Renal cortical epithelial cell (primary cell): Measurements from ENCODE around the gene NECTIN1. TPM values are rescaled to one million over a fixed set of nuclear protein-coding genes. Genes with fewer than 3 reads are reported as not detected.

ENCODE experiments used
- DNase-seq: peaks from one replicate; pipeline ENCODE4 v3.0.0-alpha.2; 2011; ENCODE audit warnings: low read depth
- total RNA-seq: library from RNA; depleted of rRNA; stranded (reverse); fragments of >200 nt; gene quantifications from 2 replicates; pipeline ENCODE4 v1.2.3, GENCODE V29; 2014

The NECTIN1 gene
- total RNA-seq, 1 donor from 2014 or later, result 4.7 TPM

DNA sequence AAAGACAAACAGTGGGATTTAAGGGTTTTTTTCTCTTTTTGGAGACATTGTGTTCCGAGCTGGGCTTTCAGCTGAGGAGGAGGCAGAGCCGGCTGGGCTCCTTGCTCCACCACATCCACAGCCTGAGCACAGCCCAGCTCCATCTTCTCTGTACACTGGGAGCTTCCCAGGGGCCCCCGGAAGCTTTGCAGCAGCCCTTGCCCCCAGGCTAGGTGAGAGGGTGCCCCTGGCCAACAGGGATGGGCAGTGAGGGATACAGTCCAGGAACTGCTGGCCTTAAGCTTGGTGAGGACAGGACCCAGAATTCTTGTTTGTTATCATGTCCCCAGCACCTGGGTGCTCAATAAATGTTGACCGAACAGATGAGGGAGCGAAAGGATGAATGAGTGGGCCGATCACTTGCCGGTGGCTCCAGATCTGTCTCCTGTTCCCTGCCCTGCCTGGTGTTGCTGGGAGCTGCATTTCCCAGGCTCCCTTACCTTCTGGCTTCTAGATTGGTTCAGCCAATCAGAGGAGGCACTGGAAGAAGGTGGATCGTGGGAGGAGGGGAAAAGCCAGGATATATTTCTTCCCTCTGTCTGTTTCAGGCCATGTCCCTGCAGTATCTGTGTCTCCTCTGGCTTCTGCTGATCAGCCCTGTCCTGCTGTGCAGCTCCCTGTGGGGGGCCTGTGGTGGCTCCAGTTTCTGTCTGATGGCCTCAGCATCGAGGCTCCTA, 26.5 kb upstream of the NECTIN1 start:
- no peak for DNase-seq

DNA sequence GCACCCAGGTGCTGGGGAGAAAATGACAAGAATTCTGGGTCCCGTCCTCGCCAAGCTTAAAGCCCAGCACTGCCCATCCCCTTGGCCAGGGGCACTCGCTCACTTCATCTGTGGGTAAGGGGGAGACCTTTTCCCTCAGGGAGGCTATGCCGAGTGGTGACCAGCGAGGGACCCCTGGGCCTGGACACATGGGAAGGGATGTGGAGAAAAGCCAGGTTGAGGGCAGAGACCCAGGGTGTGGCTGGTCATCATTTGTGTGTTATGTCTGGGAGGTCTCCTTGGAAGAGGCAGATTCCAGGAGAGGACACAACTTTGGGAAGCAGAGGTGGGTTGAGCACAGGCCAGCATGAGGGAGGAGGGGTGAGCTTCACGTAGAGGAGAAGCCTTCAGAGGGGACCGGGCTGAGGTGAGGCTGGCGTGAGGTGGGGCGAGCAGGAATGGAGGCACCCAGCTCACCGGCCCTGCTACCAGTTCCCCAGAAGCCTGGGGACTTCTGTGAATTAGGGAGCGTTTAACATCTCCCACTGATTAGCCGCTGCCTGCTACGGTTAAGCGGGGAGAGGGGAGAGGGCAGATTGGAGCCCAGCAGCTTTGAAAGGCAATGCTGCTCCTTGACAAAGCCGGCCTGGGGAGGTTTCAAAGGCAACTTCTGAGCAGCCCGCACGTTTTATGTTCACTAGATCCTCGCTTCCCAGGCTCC, 25.8 kb upstream of the NECTIN1 start:
- DNase-seq, result no peak

DNA sequence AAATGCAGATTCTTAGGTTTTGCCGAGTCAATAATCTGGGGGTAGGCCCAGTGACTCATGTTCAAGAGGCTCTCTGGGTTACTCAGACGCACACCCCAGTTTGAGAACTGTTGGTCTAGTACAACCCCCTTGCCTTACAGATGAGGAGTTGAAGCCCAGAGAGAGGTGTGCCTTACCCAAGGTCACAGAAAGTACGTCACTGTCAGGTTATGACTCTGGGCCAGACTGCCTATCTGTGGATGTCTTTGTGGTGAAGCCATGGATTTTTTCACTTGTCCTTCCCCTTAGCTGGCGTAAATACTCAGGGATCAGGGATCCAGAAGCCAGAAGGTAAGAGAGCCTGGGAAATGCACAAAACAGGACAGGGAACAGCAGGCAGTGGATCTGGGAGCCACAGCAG, 25.2 kb upstream of the NECTIN1 start:
- no peak for DNase-seq

DNA sequence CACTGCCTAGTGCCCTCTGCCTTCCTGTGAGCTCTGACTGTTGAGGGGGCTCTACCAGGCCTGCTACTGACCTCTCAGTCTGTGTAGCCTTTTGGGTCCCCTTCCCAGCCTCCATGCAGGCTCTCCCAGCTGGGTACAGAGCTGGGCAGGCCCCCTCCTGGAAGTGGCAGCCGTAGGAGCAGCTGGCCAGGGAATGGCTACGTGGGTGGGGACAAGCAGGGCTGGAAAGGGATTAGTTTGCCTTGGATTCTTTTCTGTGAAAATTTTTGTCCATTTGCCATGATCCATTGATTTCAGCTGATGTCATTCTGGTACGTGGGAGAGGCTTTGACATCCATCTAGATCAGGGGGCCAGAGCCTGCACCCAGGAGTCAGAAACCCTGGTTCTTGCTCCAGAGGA, 23.9 kb upstream of the NECTIN1 start:
- no peak for DNase-seq

DNA sequence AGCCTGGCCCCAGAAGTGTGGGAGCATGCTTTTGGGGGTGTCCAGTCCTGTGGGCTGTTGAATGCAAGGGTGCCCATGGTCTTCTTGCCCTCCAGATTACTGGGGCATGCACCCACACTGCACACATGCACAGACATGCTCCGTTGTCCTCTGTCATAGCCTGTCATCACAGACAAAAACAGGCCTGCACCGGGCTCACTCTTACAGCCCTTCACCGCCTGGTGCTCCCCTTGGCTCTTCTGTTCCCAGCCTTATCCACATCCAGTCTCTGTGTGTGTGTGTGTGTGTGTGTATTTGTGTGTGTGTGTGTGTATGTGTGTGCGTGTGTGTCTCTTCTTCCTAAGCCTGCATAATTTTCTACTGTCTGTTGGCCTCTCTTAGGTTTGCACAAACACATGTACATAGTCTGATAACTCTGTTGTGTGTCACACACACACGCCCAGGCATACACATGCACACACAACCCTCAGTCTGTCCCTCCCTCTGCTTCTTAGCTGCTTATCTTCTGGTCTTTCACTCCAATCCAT, 23.4 kb upstream of the NECTIN1 start:
- no peak for DNase-seq

DNA sequence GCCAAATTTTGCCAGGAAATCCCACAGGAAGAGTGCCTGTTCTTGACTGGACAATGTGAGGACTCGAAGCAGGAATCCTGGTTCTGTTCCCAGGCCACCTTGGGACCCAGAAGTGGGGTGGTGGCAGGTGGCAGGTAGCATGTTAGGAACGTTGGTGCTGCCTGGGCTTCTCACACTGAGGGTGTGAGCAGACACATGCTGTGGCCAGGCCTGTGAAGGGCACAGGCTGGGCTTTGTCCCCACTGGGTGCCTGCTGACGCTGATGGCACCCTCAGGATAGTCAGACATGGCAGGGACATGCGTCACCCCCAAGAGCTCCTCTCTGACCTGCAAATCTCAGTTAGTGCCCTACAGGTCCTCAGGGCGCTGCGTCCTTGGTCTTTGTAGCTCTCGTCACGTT, 21.1 kb upstream of the NECTIN1 start:
- DNase-seq, result no peak

DNA sequence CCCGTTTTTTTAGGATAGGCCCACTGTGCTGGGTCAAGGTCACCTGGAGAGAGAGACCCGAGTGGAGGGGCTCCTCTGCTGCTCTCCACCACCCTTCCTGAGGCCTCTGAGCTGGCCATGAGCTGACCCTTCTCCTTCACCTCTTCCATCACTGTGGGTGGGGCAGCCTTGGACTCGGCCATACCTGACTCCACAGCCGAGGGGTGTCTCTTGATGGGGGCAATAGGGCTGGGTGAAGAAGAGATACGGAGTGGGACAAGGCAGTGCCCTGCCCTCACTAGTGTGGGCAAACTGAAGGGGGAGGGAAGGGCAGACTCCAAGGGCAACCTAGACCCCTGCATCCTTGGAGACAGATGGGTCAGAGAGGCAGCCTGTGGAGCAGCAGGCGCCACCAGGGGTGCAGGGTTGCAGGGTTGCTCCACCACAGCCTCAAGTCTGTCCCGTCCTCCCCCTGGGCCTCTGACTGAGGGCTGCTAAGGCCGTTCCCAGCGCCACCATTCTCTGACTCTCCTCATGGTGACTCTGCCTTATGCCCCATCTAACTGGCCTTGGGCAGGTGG, 20.1 kb upstream of the NECTIN1 start:
- DNase-seq, result no peak

DNA sequence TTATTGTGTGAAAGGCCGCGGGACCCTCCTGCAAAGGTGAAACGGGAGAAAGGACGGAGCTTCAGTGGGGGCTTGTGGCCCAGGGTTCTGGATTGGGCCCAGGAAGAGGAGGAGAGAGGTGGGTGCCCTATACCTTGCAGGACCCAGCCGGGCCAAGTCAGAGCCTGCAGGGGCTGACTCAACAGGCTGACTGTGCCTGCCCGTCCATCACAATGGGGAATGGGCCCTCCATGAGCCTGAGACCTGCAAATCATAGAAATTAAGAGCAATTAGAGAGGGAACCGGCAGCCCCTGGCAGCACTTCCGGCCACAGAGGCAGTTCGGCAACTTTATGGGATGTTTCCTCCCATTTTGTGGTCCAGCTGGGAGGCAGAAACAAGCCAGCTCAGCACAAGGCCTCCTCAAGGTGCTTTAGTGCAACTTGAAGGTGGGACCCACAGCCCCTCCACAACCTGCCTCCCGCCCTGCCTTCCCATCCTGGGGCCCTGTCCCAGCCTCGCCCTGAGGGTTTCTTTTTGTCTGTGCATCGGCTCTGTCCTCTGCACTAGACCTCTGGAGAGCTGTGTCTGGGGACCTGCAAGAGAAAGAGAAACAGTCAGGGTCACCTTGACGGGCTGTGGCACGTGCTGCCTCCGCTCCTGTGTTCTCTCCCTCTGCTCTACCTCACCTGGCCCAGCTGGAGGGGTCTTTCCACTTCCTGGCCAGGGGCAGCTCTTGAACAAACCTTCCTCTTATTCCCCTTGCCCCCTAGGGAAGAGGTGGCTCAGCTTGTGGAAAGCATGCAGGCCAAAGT, 19.1 kb upstream of the NECTIN1 start:
- no peak for DNase-seq

DNA sequence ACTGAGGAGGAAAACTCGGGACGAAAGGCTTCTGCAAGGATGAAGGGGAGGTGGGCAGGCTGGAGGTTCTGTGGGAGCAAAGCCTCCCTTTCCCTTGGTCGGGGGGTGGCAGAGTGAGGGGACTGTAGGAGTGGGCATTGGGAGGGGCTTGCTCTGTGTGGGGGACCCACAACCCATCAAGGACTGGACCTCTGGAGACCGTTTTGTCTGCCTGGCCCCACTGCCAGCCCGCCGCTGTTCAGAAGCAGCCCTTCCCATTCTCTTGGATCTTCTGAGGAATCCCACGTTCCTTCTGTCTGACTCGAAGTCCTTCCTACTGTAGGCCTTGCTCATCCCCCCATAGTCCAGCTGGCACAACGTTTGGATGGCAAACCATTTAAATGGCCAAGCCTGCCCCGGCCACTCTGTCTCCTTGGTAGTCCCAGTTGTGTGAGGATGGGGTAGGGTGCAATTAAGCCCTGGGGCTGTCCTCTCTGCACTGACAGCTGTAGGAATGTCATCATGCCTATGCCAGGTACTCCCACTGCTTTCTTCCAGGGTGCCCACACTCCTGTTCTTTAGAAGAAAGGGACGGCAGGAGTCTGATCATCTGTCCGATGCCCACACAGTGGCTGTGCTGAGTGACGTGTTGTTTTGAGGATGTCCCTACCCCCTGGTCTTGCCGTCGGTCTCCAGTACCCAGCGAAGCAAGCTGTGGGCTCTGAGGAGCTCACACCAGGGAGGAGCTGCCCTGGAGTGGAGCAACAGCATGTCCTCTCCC, 17.0 kb upstream of the NECTIN1 start:
- no peak for DNase-seq

DNA sequence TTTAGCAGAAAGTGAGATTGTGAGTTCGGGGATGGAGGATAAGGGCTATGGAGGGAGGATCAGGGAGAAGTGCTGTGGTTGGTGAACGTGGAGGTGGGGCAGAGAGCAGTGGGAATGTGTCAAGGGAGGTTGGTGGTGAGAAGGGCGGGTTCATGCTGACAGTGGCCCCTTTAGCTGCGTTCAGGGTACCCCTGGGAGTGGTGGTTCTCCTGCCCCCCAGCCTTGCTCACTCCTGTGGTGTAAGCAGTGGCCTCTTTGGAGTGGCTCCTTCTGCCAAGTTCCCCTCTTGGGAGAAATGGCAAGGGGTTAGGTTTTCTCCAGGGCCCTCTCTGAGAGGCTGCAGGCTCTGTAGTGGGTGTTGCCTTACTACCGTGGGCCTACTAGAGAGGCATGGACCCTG, 16.1 kb upstream of the NECTIN1 start:
- DNase-seq, result no peak

DNA sequence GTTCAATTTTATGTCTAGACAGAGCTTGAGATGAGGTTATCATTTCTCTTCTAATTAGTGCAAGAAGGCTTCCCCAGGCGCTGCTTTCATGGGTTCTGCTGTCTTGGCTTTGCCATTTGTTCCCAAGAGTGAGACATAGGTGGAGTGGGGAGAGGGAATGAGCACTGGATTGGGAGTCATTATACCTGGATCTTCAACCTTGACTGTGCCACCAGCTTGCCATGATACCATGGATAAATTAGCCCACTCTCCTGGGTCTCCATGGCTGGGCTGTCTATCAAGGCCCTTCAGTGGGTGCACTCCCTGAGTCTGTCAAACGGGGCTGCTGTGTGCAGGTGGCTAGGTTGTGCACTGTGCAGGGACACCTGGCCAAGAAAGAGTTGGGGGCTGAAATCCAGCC, 15.6 kb upstream of the NECTIN1 start:
- no peak for DNase-seq

DNA sequence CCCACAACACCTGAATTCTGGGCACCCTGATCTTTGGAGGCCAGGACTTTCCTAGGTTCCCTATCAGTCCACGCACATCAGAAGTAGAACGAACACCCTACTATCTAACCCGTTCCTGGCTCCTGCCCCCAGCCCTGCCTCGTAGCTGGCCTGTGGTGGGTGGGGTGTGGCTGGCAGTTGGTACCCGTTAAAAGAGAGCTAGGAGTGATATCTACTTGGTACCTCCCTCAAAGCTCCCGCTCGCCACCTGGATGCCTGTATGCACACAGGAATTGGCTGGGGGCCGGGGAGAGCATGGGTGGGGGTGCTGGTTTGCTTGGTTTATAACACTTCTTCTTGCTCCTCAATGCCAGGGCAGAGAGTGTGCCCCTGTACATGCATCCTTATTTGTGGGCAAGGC, 14.0 kb upstream of the NECTIN1 start:
- no peak for DNase-seq

DNA sequence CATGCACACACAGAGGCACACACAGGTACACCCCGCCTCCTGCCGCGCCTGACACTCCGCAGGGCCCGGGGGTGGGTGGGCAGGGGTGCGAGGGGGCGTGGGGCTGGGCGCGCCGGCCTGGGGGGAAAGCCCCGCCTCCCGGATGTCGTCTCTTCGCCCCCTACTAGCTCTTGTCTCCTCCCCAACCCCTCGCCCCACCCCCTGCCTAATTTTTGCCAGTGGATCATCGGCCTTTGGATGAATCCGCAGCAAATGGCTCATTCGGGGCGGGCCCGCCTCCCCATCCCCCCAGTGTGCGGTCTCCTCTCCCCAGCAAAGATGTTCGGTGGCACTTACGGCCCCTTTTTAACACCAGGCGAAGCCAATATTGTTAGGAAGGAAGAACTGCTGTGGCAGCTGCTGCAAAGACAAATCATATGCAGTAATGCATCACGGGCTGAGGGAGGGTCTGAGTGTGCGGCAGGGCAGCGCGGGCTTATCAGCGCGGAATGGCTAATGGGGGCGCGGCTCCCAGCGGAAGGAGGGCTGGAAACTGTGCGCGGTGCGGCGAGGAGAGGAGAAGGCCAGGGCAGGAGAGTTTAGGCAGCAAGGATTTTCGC, 13.4 kb upstream of the NECTIN1 start:
- no peak for DNase-seq

DNA sequence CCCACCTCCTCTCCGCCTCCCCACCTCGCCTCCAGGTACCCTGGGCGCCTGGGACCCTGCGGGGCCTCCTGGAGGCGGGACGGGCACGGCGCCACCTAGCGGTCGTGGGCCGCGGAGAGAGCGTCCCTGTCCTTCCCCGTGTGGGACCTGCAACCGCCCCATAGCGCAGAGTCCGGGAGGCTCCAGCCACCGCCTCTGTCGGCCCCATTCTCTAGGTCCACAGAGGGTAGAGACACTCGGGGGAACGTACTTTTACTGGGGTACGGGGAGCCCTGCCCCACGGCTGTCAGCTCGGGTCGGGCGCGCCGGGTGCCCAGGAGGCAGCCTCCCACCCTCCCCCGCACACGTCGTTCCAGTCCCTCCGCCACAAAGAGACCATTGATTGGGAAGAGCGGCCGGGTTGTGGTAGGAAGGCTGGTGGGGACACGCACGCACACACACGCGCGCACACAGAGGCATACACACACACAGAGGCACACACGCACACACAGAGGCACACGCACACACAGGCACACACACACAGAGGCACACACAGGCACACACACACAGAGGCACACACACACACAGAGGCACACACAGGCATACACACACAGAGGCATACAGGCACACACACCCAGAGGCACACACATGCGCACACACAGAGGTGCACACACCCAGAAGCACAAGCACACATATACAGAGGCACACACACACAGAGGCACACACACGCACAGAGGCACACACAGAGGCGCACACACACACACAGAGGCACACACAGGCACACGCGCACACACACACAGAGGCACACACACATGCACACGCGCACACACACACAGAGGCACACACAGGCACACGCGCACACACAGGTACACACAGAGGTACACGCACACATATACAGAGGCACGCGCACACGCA, 12.6 kb upstream of the NECTIN1 start:
- no peak for DNase-seq

DNA sequence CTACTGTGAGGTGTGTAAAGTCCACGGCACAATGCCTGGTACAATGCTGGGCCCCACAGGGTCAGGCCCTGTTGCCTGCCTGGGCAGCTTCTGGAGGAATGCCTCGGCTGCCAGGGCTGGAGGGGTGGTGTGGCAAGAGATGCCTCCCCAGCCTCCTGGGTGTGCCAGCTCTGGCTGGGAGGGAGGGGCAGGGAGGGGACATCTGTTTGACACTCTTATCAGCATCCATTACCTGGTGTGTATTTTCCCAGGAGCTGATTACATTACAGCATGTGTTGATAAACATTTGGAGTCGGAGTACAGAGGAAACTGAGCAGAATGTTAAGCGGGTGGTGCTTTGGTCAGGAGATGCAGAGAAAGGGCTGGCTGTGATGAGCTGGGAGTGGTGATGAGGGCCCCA, 11.0 kb upstream of the NECTIN1 start:
- DNase-seq, result no peak

DNA sequence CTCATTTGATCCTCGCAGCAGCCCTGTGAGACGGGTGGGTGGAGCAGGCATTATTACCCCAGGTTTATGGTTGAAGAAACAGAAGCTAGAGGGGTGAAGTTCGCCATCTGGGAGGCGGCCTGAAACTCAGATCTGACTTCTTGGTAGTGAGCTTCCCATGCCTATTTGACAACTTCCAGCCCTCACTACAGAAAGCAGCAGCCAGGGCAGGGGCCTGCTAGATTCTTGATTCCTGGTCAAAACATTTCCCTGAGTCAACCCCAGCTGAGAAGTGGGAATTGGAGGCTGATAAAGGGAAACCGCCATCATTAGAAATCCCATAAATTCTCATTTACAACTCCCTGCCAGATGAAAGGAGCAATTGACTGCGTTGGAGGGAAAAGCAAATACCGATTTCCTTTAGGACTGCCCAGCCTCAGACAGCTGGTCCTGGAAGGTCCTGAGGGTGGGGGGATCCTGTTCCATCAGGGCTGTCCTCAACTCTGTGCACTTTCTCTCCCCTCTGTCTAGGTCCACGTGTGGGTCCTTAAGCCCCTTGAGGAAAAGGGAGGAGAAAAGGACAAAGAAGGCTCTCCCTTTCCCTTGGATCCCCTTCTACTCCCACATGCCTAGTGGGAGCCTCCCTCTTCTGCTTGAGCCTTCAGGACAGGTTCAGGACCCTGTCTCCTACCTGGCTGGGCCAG, 10.2 kb upstream of the NECTIN1 start:
- DNase-seq, result no peak

DNA sequence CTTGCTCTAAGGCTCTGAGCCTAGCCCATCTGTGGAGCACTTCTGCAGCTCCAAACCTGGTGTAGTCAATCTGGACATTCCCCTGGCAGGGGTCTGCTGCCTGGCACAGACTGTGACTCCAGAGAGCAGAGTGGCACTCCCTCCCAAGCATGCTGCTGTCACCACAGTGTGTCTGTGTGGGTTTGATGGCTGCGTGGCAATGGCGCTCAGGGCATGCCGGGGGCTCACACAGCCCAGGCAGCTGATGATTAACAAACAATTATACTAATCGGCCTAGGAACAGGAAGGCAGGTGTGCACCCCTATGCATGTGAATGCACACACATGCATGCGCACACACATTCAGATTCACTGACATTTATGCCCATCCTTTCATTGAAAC, 9.0 kb upstream of the NECTIN1 start:
- DNase-seq, result no peak

DNA sequence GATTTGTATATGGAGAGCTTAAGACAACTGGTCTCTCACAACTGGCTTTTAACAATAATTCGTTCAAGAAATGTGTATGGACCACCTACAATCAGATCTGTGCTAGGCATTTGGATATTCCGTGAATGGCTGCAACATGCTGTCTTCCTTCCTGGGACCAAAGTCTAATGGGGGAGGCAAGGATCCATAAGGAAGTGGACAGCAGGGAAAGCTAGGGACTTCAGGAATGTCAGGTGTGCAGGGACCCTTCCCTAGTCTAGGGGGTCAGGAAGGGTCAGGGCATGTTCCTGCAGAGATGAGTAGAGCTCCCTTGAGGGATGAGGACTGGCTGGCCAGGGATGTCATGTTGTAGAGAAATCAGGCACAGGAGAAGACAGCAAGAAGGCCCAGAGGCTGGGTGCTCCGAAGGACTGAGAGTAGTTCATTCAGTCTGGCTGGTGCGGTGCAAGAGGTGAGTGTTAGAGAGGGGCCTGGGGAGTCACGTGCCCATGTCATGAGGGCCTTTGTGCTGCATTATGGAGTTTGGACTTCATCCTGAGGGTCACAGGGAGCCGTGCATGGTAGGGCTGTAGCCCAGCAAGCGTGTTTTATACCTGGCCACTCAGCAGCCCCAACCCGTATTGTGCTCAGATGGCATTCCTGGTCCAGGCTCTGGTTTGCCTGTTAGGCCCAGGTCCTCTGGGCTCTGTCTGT, 8.5 kb upstream of the NECTIN1 start:
- no peak for DNase-seq

DNA sequence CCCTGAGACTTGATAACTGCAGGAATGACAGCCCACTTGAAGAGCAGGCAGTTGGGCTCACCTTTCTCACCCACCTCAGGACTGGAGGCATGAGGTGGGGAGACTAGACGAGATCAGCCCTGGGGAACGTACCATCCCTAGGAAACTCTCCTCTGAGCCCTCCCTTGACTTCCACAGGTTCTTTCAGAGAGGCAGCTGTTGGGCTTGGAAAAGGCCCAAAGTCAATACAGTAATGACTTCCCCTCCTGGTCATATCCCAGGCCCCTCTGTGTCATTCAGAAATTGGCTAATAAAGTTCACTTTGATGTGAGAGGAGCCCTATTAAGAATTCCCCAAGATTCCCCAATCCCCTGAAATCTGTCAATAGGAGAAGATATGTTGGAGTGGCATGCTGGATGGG, 5.8 kb upstream of the NECTIN1 start:
- DNase-seq, result no peak
